ENCODE results near the gene IPCEF1. TPM values are rescaled to one million over a fixed set of nuclear protein-coding genes. Genes with fewer than 3 reads are reported as not detected.
"Not testable (repeated sequence)": the region's sequence is repeated elsewhere in the genome, so short reads cannot be mapped to it uniquely, and the experiment has no call there.

Gene IPCEF1
- total RNA-seq, 2 experiments from 2014 or later = 14.2 to 16.9 TPM

DNA sequence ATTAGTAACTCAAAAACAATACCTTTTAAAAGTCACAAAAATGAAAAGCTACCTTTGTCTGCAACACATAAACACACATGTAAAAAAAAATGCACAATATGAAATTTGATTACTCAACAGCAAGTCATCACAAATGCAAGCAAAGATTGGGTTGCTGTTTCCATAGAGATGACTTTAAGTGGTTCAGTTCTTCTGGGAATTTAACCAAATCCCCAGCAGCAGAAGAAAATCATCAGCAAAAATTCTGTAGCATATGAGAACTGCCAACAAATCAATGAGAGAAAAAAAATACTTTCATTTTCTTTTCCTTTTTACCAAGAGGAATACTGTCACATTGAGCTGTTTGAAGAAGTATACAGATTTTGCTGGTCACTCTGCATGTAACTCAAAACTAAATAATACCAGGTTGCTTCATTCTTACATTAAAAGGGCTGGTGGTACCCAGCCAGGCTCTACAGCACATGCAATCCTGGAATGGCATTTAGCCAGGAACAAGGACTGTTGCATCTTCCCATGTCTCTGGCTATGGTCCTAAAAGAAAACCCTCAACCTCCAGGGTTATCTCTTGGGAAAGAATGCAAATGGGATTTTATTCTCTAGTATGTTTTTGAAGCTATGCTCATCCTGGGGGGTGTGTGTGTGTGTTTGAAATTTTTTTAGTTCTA is 159.3 kb downstream of the IPCEF1 start:
- Mint-ChIP-seq H3K36me3 (peaks cover 61% of the 10 kb centered on the region), H3K27ac (no peak overlapping the region), H3K4me1 (peaks cover 46% of the 10 kb centered on the region), H3K27me3 (no peaks in the 10 kb centered on the region), H3K4me3 (no peak overlapping the region), H3K9me3 (peaks cover 10% of the 10 kb centered on the region)
- no peak for DNase-seq

- no peak overlapping the region for H3K4me3 Mint-ChIP-seq
- H3K4me1 Mint-ChIP-seq = peaks cover 42% of the 10 kb centered on the region
- peaks cover 11% of the 10 kb centered on the region for H3K9me3 Mint-ChIP-seq
- H3K27me3 Mint-ChIP-seq = no peaks in the 10 kb centered on the region
- peaks cover 61% of the 10 kb centered on the region for H3K36me3 Mint-ChIP-seq
- H3K27ac Mint-ChIP-seq = no peak overlapping the region
- no peak for DNase-seq
Measured at GRCh38 chr6:154196333-154196885, 160.2 kb downstream of the IPCEF1 start.

DNA sequence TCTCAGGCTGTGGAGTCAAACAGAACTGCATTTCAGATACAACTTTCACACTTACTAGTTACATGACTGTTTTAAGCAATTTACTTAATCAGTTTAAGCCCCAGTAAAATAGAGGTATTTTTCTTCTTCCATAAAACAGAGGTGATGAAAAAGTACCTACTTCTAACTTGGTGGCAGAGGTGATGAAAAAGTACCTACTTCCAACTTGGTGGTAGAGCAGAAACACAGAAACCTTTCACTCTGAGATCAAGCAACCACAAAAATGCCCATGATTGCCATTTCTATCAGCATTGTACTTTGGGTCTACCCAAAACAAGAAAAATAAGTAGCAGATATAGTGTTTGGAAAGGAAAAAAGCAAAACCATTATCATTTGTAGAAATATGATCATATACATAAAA is 168.9 kb downstream of the IPCEF1 start:
- Mint-ChIP-seq H3K4me3 (no peak overlapping the region), H3K27me3 (no peaks in the 10 kb centered on the region), H3K9me3 (peaks cover 12% of the 10 kb centered on the region), H3K36me3 (peaks cover 63% of the 10 kb centered on the region), H3K27ac (peak overlapping the region; percentile 5), H3K4me1 (peaks cover 34% of the 10 kb centered on the region)
- no peak for DNase-seq

- Mint-ChIP-seq H3K27me3 (no peaks in the 10 kb centered on the region), H3K9me3 (peaks cover 12% of the 10 kb centered on the region), H3K4me3 (no peak overlapping the region), H3K36me3 (peaks cover 62% of the 10 kb centered on the region), H3K27ac (peak overlapping the region; percentile 5), H3K4me1 (peaks cover 34% of the 10 kb centered on the region)
- DNase-seq = no peak
Measured at GRCh38 chr6:154187203-154187602, 169.4 kb downstream of the IPCEF1 start.

DNA sequence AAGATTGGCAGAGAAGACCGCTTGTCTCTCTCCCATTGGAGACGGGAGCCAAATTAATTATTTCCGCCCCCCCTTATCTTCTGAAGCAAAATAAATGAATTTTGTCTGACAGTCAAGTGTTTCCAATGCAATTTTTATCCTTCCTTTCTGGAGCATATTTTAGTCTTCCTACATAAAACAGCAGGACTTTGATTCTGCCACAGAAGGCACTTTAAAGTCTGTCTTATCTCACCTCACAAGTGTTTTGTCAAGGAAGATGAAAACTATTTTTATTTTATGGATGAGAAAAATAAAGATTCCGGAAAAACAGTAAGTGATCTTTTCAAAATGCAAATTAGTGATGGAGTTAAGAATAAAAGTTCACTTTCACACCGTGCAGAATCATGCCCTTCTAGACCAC is 177.2 kb downstream of the IPCEF1 start:
- Mint-ChIP-seq H3K36me3 (peaks cover 62% of the 10 kb centered on the region), H3K9me3 (peaks cover 34% of the 10 kb centered on the region), H3K27me3 (no peaks in the 10 kb centered on the region), H3K27ac (no peak overlapping the region), H3K4me1 (peaks cover 33% of the 10 kb centered on the region), H3K4me3 (no peak overlapping the region)
- DNase-seq = no peak

- peak overlapping the region; percentile 39 for H3K27ac Mint-ChIP-seq
- peaks cover 42% of the 10 kb centered on the region for H3K4me1 Mint-ChIP-seq
- peaks cover 38% of the 10 kb centered on the region for H3K9me3 Mint-ChIP-seq
- not testable (repeated sequence) for DNase-seq, H3K27me3 Mint-ChIP-seq, H3K4me3 Mint-ChIP-seq
- peaks cover 86% of the 10 kb centered on the region for H3K36me3 Mint-ChIP-seq
Measured at GRCh38 chr6:154172393-154172792, 184.2 kb downstream of the IPCEF1 start.

DNA sequence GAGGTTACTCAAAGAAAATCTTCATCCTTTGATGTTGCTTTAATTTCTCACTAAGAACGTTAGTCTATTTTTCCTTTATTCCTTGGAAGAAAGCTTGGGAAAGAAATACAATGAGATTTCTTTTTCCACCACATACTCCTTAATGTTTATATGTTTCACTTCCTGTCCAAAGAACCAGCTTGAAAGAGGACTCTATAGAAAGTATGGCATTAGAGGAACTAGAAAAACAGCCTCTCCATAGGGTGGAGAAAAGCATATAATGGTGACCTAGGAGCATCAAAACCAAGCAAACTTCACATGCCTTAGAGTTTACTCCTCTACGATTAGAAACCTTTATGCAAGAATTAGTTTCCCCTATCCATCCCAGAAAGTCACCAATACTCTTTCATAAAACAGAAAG is 186.5 kb downstream of the IPCEF1 start:
- no peaks in the 10 kb centered on the region for H3K27me3 Mint-ChIP-seq
- no peak overlapping the region for H3K27ac Mint-ChIP-seq
- peaks cover 21% of the 10 kb centered on the region for H3K9me3 Mint-ChIP-seq
- no peak overlapping the region for H3K4me3 Mint-ChIP-seq
- peaks cover 77% of the 10 kb centered on the region for H3K36me3 Mint-ChIP-seq
- DNase-seq = no peak
- H3K4me1 Mint-ChIP-seq = peaks cover 50% of the 10 kb centered on the region

- Mint-ChIP-seq H3K36me3 (peaks cover 72% of the 10 kb centered on the region), H3K9me3 (peaks cover 16% of the 10 kb centered on the region), H3K4me3 (peak overlapping the region; percentile 16), H3K4me1 (peaks cover 49% of the 10 kb centered on the region), H3K27me3 (no peaks in the 10 kb centered on the region), H3K27ac (peak overlapping the region; percentile 17)
- peak; percentile 44 for DNase-seq
Measured at GRCh38 chr6:154169193-154169847, 187.3 kb downstream of the IPCEF1 start.

DNA sequence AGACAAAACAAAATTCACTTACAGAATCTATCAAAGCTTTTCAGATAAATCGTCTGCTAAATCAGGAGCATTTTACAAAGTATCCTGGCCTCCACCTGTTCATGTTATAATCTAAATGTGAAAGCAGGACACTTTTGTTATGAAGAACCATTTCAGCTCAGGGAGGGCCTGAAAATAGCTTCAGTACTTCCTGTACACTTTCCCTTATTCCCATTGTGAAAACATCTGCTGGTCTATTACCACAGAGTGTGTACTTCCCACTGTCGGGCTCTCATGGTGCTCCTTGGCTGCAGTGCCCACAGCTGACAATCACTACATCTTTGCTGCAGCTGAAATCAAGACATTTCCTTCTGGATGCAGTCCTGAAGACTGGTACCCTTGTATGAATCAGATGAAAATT is 189.5 kb downstream of the IPCEF1 start:
- peaks cover 53% of the 10 kb centered on the region for H3K36me3 Mint-ChIP-seq
- DNase-seq = no peak
- H3K9me3 Mint-ChIP-seq = peaks cover 2% of the 10 kb centered on the region
- no peak overlapping the region for H3K4me3 Mint-ChIP-seq
- no peak overlapping the region for H3K27ac Mint-ChIP-seq
- H3K27me3 Mint-ChIP-seq = no peaks in the 10 kb centered on the region
- peaks cover 41% of the 10 kb centered on the region for H3K4me1 Mint-ChIP-seq

DNA sequence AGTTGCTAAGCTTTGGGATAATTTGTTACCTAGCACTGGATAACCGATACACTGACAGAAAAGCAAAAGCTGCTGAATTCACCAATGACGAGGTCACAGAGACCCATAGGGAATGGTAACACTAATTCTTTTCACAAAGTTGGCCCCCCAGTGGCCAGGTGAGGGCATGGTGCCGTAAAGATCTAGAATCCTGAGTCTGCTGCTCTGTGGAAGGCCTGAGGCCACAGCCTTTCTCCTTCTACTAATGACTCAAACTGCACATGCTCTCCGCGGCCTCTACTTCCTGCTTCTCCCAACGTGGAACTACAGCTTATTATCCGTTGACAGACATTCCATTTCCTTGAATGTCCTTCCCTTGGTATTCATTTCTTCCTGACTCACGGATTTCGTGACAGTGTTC is 190.5 kb downstream of the IPCEF1 start:
- Mint-ChIP-seq H3K9me3 (peaks cover 2% of the 10 kb centered on the region), H3K36me3 (peaks cover 46% of the 10 kb centered on the region), H3K27ac (peak overlapping the region; percentile 54), H3K4me3 (no peak overlapping the region), H3K4me1 (peaks cover 40% of the 10 kb centered on the region), H3K27me3 (no peaks in the 10 kb centered on the region)
- no peak for DNase-seq

GRCh38 chr6:154165478-154165877 is 191.1 kb downstream of the IPCEF1 start:
- H3K4me3 Mint-ChIP-seq = no peak overlapping the region
- no peaks in the 10 kb centered on the region for H3K27me3 Mint-ChIP-seq
- H3K4me1 Mint-ChIP-seq = peaks cover 42% of the 10 kb centered on the region
- no peak overlapping the region for H3K27ac Mint-ChIP-seq
- H3K9me3 Mint-ChIP-seq = peaks cover 2% of the 10 kb centered on the region
- H3K36me3 Mint-ChIP-seq = peaks cover 41% of the 10 kb centered on the region
- DNase-seq = no peak

DNA sequence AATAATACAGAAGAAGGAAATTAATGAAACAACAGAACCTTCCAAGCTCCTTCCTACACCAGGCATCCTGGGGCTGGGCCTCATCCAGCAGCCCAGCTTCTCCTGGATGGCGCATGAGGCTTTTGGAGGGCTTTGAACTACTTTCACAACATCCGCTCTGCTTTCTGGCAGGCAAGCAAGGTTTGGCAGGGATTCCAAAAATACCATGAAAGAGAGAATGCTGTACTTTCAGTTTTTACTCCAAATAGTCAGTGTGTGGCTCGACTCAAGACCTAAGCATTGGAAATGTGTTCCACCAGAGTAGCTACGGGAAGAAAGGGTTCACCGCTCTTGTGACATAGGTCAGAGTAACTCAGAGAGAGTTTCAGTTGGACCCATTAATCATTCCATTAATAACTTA is 192.2 kb downstream of the IPCEF1 start:
- peaks cover 2% of the 10 kb centered on the region for H3K9me3 Mint-ChIP-seq
- H3K4me3 Mint-ChIP-seq = no peak overlapping the region
- H3K27me3 Mint-ChIP-seq = no peaks in the 10 kb centered on the region
- no peak for DNase-seq
- H3K27ac Mint-ChIP-seq = no peak overlapping the region
- peaks cover 38% of the 10 kb centered on the region for H3K4me1 Mint-ChIP-seq
- H3K36me3 Mint-ChIP-seq = peaks cover 41% of the 10 kb centered on the region

DNA sequence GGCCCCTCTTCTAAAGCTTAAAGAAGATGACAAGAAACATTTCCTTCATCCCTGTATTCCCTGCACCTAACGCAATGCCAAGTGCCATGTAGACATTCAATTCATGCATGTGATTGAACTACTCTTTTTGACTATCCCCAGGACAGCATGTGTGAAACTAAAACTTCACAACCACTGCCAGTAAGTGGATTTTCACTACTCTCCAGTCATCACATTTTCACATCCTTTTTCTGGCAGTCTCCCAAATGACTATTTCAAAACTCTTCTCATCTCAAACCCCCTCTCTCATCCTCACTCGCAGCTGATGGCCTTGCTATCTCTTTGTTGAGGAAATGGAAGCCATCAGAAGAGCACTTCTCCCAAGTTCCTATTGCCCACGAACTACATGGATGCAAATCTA is 194.9 kb downstream of the IPCEF1 start:
- H3K4me1 Mint-ChIP-seq = peaks cover 45% of the 10 kb centered on the region
- H3K9me3 Mint-ChIP-seq = peaks cover 2% of the 10 kb centered on the region
- no peak for DNase-seq
- H3K27me3 Mint-ChIP-seq = no peaks in the 10 kb centered on the region
- no peak overlapping the region for H3K27ac Mint-ChIP-seq
- H3K4me3 Mint-ChIP-seq = no peak overlapping the region
- H3K36me3 Mint-ChIP-seq = peaks cover 29% of the 10 kb centered on the region

GRCh38 chr6:154159126-154159525 is 197.5 kb downstream of the IPCEF1 start:
- no peaks in the 10 kb centered on the region for H3K27me3 Mint-ChIP-seq
- no peak overlapping the region for H3K27ac Mint-ChIP-seq
- H3K4me3 Mint-ChIP-seq = no peak overlapping the region
- no peaks in the 10 kb centered on the region for H3K9me3 Mint-ChIP-seq
- peaks cover 49% of the 10 kb centered on the region for H3K4me1 Mint-ChIP-seq
- peaks cover 12% of the 10 kb centered on the region for H3K36me3 Mint-ChIP-seq
- DNase-seq = no peak

GRCh38 chr6:154157706-154158105 is 198.9 kb downstream of the IPCEF1 start:
- Mint-ChIP-seq H3K27me3 (no peaks in the 10 kb centered on the region), H3K27ac (peak overlapping the region; percentile 86), H3K9me3 (no peaks in the 10 kb centered on the region), H3K4me1 (peaks cover 48% of the 10 kb centered on the region), H3K4me3 (peak overlapping the region; percentile 62), H3K36me3 (peaks cover 12% of the 10 kb centered on the region)
- DNase-seq = no peak

GRCh38 chr6:154157082-154157481 is 199.5 kb downstream of the IPCEF1 start:
- Mint-ChIP-seq H3K4me1 (peaks cover 48% of the 10 kb centered on the region), H3K27ac (peak overlapping the region; percentile 86), H3K27me3 (no peaks in the 10 kb centered on the region), H3K4me3 (peak overlapping the region; percentile 62), H3K9me3 (no peaks in the 10 kb centered on the region), H3K36me3 (peaks cover 12% of the 10 kb centered on the region)
- DNase-seq = peak; percentile 39
